A549 (cell line): Measurements from ENCODE around the gene BCL2. TPM values are rescaled to one million over a fixed set of nuclear protein-coding genes. Genes with fewer than 3 reads are reported as not detected.

Experiments
- ATAC-seq, 2 experiments: fragments of 200-7000 bp in 1 of 2; fragments of >200 bp in 1 of 2; cut with Nextera tagmentation in 1 of 2; cut with Tn5 transposase in 1 of 2; 3 replicates each; pipeline versions ENCODE4 v1.8.0 to v1.9.1; 2018 to 2020; ENCODE audit warnings: mild to moderate bottlenecking in 1 of 2, moderate library complexity in 1 of 2
- CTCF ChIA-PET: fragments of 300-600 bp; sonication (Branson Sonifier 250); formaldehyde crosslinking; extraction: SDS; loops from one replicate; lab custom pipeline; 2021; ENCODE audit warnings: antibody characterized with exemption, inconsistent platforms; lab: Yijun Ruan, JAX
- POLR2A ChIA-PET: fragments of 350-600 bp; formaldehyde crosslinking; extraction: SDS; loops from one replicate; lab custom pipeline; 2021; ENCODE audit warnings: antibody characterized with exemption, inconsistent platforms; lab: Yijun Ruan, JAX
- DNase-seq, 2 experiments: peaks; one replicate each; pipeline versions ENCODE4 v3.0.0 to v3.0.0-alpha.2; 2011 to 2016; ENCODE audit warnings: low read depth in 1 of 2, low spot score in 1 of 2
- FAIRE-seq: peaks from 2 replicates; lab custom pipeline; 2011; peaks lifted over from hg19 to GRCh38; lab: Jason Lieb, UNC
- H3K27ac ChIP-seq, 2 experiments: fragments of >200 bp; sonication (Bioruptor Twin); formaldehyde crosslinking; 3 replicates each; pipeline ENCODE4 v1.5.1; 2016 to 2017
- H3K4me1 ChIP-seq: fragments of >200 bp; sonication (Bioruptor Twin); formaldehyde crosslinking; 3 replicates; pipeline ENCODE4 v1.6.1; 2016
- H3K4me2 ChIP-seq: fragments of >200 bp; sonication (Bioruptor Twin); formaldehyde crosslinking; 3 replicates; pipeline ENCODE4 v1.6.1; 2016
- H3K4me3 ChIP-seq: fragments of >200 bp; sonication (Bioruptor Twin); formaldehyde crosslinking; 3 replicates; pipeline ENCODE4 v1.5.1; 2016
- H3K9me3 ChIP-seq: fragments of >200 bp; sonication (Bioruptor Twin); formaldehyde crosslinking; 3 replicates; pipeline ENCODE4 v1.6.1; 2016
- ATOH8 ChIP-seq: fragments of 250-450 bp; sonication (Bioruptor Pico); IDR thresholded peaks from 2 replicates; pipeline ENCODE4 v1.5.0; 2020; ENCODE audit warnings: low read depth, mild to moderate bottlenecking, moderate library complexity
- BCL3 ChIP-seq: fragments of >200 bp; sonication (Bioruptor Twin); formaldehyde crosslinking; IDR thresholded peaks from 3 replicates; pipeline ENCODE4 v1.6.1; 2016
- BHLHE40 ChIP-seq: IDR thresholded peaks from 2 replicates; pipeline ENCODE4 v1.6.1; 2012; ENCODE audit warnings: low read depth, low read length, inconsistent platforms
- CBX2 ChIP-seq: fragments of 200-600 bp; sonication (generic); IDR thresholded peaks from 2 replicates; pipeline ENCODE4 v1.6.1; 2016; ENCODE audit warnings: low read depth, mild to moderate bottlenecking, borderline replicate concordance
- CEBPB ChIP-seq, 2 experiments: fragments of >200 bp in 1 of 2; sonication (Bioruptor Twin) in 1 of 2; formaldehyde crosslinking in 1 of 2; IDR thresholded peaks; 2 replicates each; pipeline ENCODE4 v1.6.1; 2012 to 2016
- CHD2 ChIP-seq: fragments of 150-350 bp; IDR thresholded peaks from 2 replicates; pipeline ENCODE4 v1.6.1; 2014; ENCODE audit warnings: low read length; ENCODE audit not compliant: partially characterized antibody
- CTCF ChIP-seq: fragments of >200 bp; sonication (Bioruptor Twin); formaldehyde crosslinking; IDR thresholded peaks from 3 replicates; pipeline ENCODE4 v1.5.1; 2016
- E2F6 ChIP-seq: IDR thresholded peaks from 2 replicates; pipeline ENCODE4 v1.6.1; 2012; ENCODE audit warnings: low read depth, borderline replicate concordance
- EHF ChIP-seq: fragments of 250-450 bp; sonication (Bioruptor Pico); IDR thresholded peaks from 2 replicates; pipeline ENCODE4 v1.5.0; 2020; ENCODE audit warnings: mild to moderate bottlenecking
- FOXS1 ChIP-seq: fragments of 250-450 bp; sonication (Bioruptor Pico); IDR thresholded peaks from 2 replicates; pipeline ENCODE4 v1.5.0; 2020; ENCODE audit warnings: mild to moderate bottlenecking, moderate library complexity
- GATA3 ChIP-seq: IDR thresholded peaks from 2 replicates; pipeline ENCODE4 v1.6.1; 2012; ENCODE audit warnings: borderline replicate concordance
- HDAC2 ChIP-seq: fragments of 200-600 bp; sonication (generic); IDR thresholded peaks from 2 replicates; pipeline ENCODE4 v1.6.1; 2016
- HES2 ChIP-seq: fragments of >200 bp; sonication (Bioruptor Twin); formaldehyde crosslinking; IDR thresholded peaks from 2 replicates; pipeline ENCODE4 v1.6.1; 2016
- JUN ChIP-seq, 2 experiments: fragments of >200 bp; sonication (Bioruptor Twin); formaldehyde crosslinking; IDR thresholded peaks; 2 replicates in 1 of 2; 3 replicates in 1 of 2; pipeline ENCODE4 v1.6.1; 2016 to 2017
- JUNB ChIP-seq: fragments of >200 bp; sonication (Bioruptor Twin); formaldehyde crosslinking; IDR thresholded peaks from 2 replicates; pipeline ENCODE4 v1.6.1; 2016
- MAX ChIP-seq: IDR thresholded peaks from 2 replicates; pipeline ENCODE4 v1.6.1; 2012
- MAZ ChIP-seq: fragments of 150-350 bp; IDR thresholded peaks from 2 replicates; pipeline ENCODE4 v1.6.1; 2014; ENCODE audit warnings: antibody characterized with exemption, low read depth, low read length, borderline replicate concordance
- MYC ChIP-seq: IDR thresholded peaks from 2 replicates; pipeline ENCODE4 v1.6.1; 2012; ENCODE audit warnings: mild to moderate bottlenecking, inconsistent platforms, low read length, improper control_type of control experiment, borderline replicate concordance
- NFE2L2 ChIP-seq: fragments of 150-350 bp; conservative IDR thresholded peaks from 2 replicates; pipeline ENCODE4 v1.6.1; 2014; ENCODE audit warnings: low read length
- NPAS2 ChIP-seq: fragments of 250-450 bp; sonication (Bioruptor Pico); IDR thresholded peaks from 2 replicates; pipeline ENCODE4 v1.8.0; 2022; ENCODE audit warnings: mild to moderate bottlenecking, moderate library complexity, borderline replicate concordance
- RAD21 ChIP-seq, 2 experiments: fragments of >200 bp in 1 of 2; sonication (Bioruptor Twin) in 1 of 2; formaldehyde crosslinking in 1 of 2; IDR thresholded peaks in 1 of 2; conservative IDR thresholded peaks in 1 of 2; 2 replicates in 1 of 2; 3 replicates in 1 of 2; pipeline ENCODE4 v1.6.1; 2012 to 2018; ENCODE audit warnings: inconsistent platforms in 1 of 2
- RFX5 ChIP-seq: fragments of 450-650 bp; IDR thresholded peaks from 2 replicates; pipeline ENCODE4 v1.7.1; 2014; ENCODE audit warnings: antibody characterized with exemption, mild to moderate bottlenecking, moderate library complexity
- RNF2 ChIP-seq: fragments of 200-600 bp; sonication (generic); IDR thresholded peaks from 2 replicates; pipeline ENCODE4 v1.6.1; 2016; ENCODE audit warnings: low read depth, mild to moderate bottlenecking, antibody characterized with exemption, moderate library complexity, borderline replicate concordance
- SREBF2 ChIP-seq: fragments of 450-650 bp; IDR thresholded peaks from 2 replicates; pipeline ENCODE4 v1.6.1; 2014; ENCODE audit warnings: mild to moderate bottlenecking, moderate library complexity
- TFCP2L1 ChIP-seq: fragments of 250-450 bp; sonication (Bioruptor Pico); IDR thresholded peaks from 2 replicates; pipeline ENCODE4 v1.5.0; 2021; ENCODE audit warnings: mild to moderate bottlenecking
- ZNF302 ChIP-seq: fragments of 250-450 bp; sonication (Bioruptor Pico); IDR thresholded peaks from 2 replicates; pipeline ENCODE4 v1.9.0; 2021; ENCODE audit warnings: inconsistent platforms, mild to moderate bottlenecking, moderate library complexity
- WGBS: methylation state at CpG from one replicate; pipeline ENCODE4 v1.1.6; 2017; ENCODE audit errors: missing lambda C conversion rate; 5-methylcytosine and 5-hydroxymethylcytosine counted together
- polyA plus RNA-seq, 4 experiments: library from polyadenylated mRNA; depleted of rRNA in 3 of 4; stranded (reverse); fragments of >200 nt; fragmentation: RNase III in 1 of 4; extraction: RNeasy Plus Mini Kit Qiagen cat#74134 plus additional on column Dnase treatment in 1 of 4; gene quantifications; 2 replicates in 3 of 4; 3 replicates in 1 of 4; pipeline ENCODE4 v1.2.3, GENCODE V29; 2011 to 2017
- TF ChIP-seq, protein P1 (sequence below): fragments of 200-600 bp; sonication (generic); IDR thresholded peaks from 2 replicates; pipeline ENCODE4 v1.6.1; 2016; ENCODE audit warnings: antibody characterized with exemption, mild to moderate bottlenecking, moderate library complexity

The BCL2 gene
- polyA plus RNA-seq, 2 of the 4 experiments (the other 2 are of a cell fraction) = 0.50 to 0.61 TPM

GRCh38 chr18:63346480-63347183 lies 27.1 kb upstream of the BCL2 start:
- ATAC-seq = no peak
- POLR2A ChIA-PET = no interaction called here
- Histone ChIP-seq H3K4me3 (no peak overlapping the region), H3K9me3 (no peaks in the 10 kb centered on the region), H3K27ac (no peak overlapping the region), H3K4me1 (no peaks in the 10 kb centered on the region), H3K4me2 (no peak overlapping the region)
- no peak for DNase-seq
- WGBS = 89% methylated on average over 7 of the region's 7 CpGs
- TF ChIP-seq RFX5 (no peak), CHD2 (no peak), NFE2L2 (no peak), MYC (no peak), RAD21 (conservative IDR thresholded peaks at IDR 0.05 in 1 of 2, IDR thresholded peaks at IDR 0.05 in 1 of 2) (no peak), ATOH8 (CRISPR knock-in tag) (no peak), MAX (no peak), CBX2 (no peak), NPAS2 (no peak), GATA3 (no peak), BHLHE40 (no peak), HDAC2 (no peak), CEBPB (IDR thresholded peaks at IDR 0.05) (no peak), FOXS1 (no peak), HES2 (no peak), MAZ (no peak), JUN (IDR thresholded peaks at IDR 0.05) (no peak), JUNB (no peak)
- FAIRE-seq = no peak
- CTCF ChIA-PET = interaction anchor here (1.2 kb wide), 1 partner anchor 92 kb away, joined by 3 read pairs; no protein-coding TSS in a partner anchor

GRCh38 chr18:63346031-63346430 lies 26.5 kb upstream of the BCL2 start:
- Histone ChIP-seq H3K4me1 (no peaks in the 10 kb centered on the region), H3K4me2 (no peak overlapping the region), H3K27ac (no peak overlapping the region), H3K4me3 (no peak overlapping the region), H3K9me3 (no peaks in the 10 kb centered on the region)
- TF ChIP-seq EHF (CRISPR knock-in tag) (no peak), ZNF302 (no peak), E2F6 (no peak), SREBF2 (no peak)
- ChIA-PET CTCF (interaction anchor here (1.2 kb wide), 1 partner anchor 93 kb away, joined by 3 read pairs; no protein-coding TSS in a partner anchor), POLR2A (no interaction called here)
- FAIRE-seq (no peak), DNase-seq (no peak), ATAC-seq (no peak)
- 91% methylated on average over 7 of the region's 7 CpGs for WGBS

- H3K9me3 ChIP-seq = no peaks in the 10 kb centered on the region
- ChIA-PET CTCF (interaction anchor here (3.9 kb wide), 1 partner anchor 93 kb away, joined by 27 read pairs; no protein-coding TSS in a partner anchor), POLR2A (no interaction called here)
- H3K4me1 ChIP-seq = no peaks in the 10 kb centered on the region
- 81% methylated on average over 2 of the region's 2 CpGs for WGBS
- no peak overlapping the region for H3K4me3 ChIP-seq
- DNase-seq = no peak
- H3K4me2 ChIP-seq = no peak overlapping the region
- no peak overlapping the region for H3K27ac ChIP-seq
- FAIRE-seq = no peak
- ATAC-seq = peak in 1 of 2 experiments; percentile 34; a peak in 2 of 6 replicates
- TF ChIP-seq BCL3 (no peak), CTCF (no peak), MYC (no peak), TFCP2L1 (CRISPR knock-in tag) (no peak), RNF2 (no peak)
- TF ChIP-seq, protein P1, sequence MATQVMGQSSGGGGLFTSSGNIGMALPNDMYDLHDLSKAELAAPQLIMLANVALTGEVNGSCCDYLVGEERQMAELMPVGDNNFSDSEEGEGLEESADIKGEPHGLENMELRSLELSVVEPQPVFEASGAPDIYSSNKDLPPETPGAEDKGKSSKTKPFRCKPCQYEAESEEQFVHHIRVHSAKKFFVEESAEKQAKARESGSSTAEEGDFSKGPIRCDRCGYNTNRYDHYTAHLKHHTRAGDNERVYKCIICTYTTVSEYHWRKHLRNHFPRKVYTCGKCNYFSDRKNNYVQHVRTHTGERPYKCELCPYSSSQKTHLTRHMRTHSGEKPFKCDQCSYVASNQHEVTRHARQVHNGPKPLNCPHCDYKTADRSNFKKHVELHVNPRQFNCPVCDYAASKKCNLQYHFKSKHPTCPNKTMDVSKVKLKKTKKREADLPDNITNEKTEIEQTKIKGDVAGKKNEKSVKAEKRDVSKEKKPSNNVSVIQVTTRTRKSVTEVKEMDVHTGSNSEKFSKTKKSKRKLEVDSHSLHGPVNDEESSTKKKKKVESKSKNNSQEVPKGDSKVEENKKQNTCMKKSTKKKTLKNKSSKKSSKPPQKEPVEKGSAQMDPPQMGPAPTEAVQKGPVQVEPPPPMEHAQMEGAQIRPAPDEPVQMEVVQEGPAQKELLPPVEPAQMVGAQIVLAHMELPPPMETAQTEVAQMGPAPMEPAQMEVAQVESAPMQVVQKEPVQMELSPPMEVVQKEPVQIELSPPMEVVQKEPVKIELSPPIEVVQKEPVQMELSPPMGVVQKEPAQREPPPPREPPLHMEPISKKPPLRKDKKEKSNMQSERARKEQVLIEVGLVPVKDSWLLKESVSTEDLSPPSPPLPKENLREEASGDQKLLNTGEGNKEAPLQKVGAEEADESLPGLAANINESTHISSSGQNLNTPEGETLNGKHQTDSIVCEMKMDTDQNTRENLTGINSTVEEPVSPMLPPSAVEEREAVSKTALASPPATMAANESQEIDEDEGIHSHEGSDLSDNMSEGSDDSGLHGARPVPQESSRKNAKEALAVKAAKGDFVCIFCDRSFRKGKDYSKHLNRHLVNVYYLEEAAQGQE = no peak
These were observed 25.3 kb upstream of the BCL2 start for GRCh38 chr18:63344918-63345317.
